ENCODE data around the gene TMEM131. TPM values are rescaled to one million over a fixed set of nuclear protein-coding genes. Genes with fewer than 3 reads are reported as not detected.
"Not testable (repeated sequence)": the region's sequence is repeated elsewhere in the genome, so short reads cannot be mapped to it uniquely, and the experiment has no call there.

TMEM131 gene
- total RNA-seq, 4 donors from 2014 or later = 78.4 to 86.4 (median 80.5) TPM

- Histone ChIP-seq H3K4me1 (no peaks in the 10 kb centered on the region), H3K27ac (no peak overlapping the region), H3K9me3 (no peaks in the 10 kb centered on the region), H3K27me3 (no peaks in the 10 kb centered on the region), H3K36me3 (peaks cover 0 to 7% (median 3%) of the 10 kb centered on the region in 4 donors), H3K4me3 (no peak overlapping the region)
- no peak for DNase-seq
- TF ChIP-seq POLR2A (IDR thresholded peaks at IDR 0.05) (no peak), EP300 (IDR thresholded peaks at IDR 0.05; ENCODE audit: low read depth) (no peak), POLR2AphosphoS5 (IDR thresholded peaks at IDR 0.05) (no peak), CTCF (IDR thresholded peaks at IDR 0.05) (no peak)
- intact Hi-C loops (cut with DNase I; ENCODE audit: low total_unique reads) (no loop called here), in situ Hi-C loops (cut with MboI; ENCODE audit: low pct_ligation_motif_present in 1 of 4, low pct_unique_long_range_greater_than_20kb in 1 of 4, low sequenced_read_pairs in 3 of 4) (no loop called here)
- WGBS, 2 donors (ENCODE audit: low coverage in 1 of 2) = 97% methylated on average over 2 of the region's 2 CpGs; no CpG with 5 or more reads in 1 of the 2 donors
Measured at GRCh38 chr2:97861177-97861576, 134.6 kb downstream of the TMEM131 start.

GRCh38 chr2:97858442-97858841 lies 137.3 kb downstream of the TMEM131 start:
- TF ChIP-seq EP300 (IDR thresholded peaks at IDR 0.05; ENCODE audit: low read depth) (no peak), POLR2AphosphoS5 (IDR thresholded peaks at IDR 0.05) (no peak), POLR2A (IDR thresholded peaks at IDR 0.05) (no peak)
- in situ Hi-C loops (cut with MboI; ENCODE audit: low pct_ligation_motif_present in 1 of 4, low pct_unique_long_range_greater_than_20kb in 1 of 4, low sequenced_read_pairs in 3 of 4) (no loop called here), intact Hi-C loops (cut with DNase I; ENCODE audit: low total_unique reads) (loop anchor here (5.0 kb wide), 1 partner anchor 1499 kb away; no protein-coding TSS in a partner anchor)
- H3K27ac ChIP-seq = no peak overlapping the region
- WGBS, 2 donors (ENCODE audit: low coverage in 1 of 2) = 96 to 100% methylated on average over 2 to 3 of the region's 3 CpGs
- no peak overlapping the region for H3K4me3 ChIP-seq
- no peak for DNase-seq
- H3K9me3 ChIP-seq = no peaks in the 10 kb centered on the region
- H3K36me3 ChIP-seq = peaks cover 0 to 7% (median 3%) of the 10 kb centered on the region in 4 donors
- no peaks in the 10 kb centered on the region for H3K4me1 ChIP-seq
- H3K27me3 ChIP-seq = no peaks in the 10 kb centered on the region

- no peak for DNase-seq
- TF ChIP-seq POLR2AphosphoS5 (IDR thresholded peaks at IDR 0.05) = no peak
- no peak for TF ChIP-seq POLR2A (IDR thresholded peaks at IDR 0.05)
- TF ChIP-seq EP300 (IDR thresholded peaks at IDR 0.05; ENCODE audit: low read depth) = no peak
- TF ChIP-seq CTCF (IDR thresholded peaks at IDR 0.05) = no peak
- H3K4me1 ChIP-seq = no peaks in the 10 kb centered on the region
- in situ Hi-C loops (cut with MboI; ENCODE audit: low pct_ligation_motif_present in 1 of 4, low pct_unique_long_range_greater_than_20kb in 1 of 4, low sequenced_read_pairs in 3 of 4) = no loop called here
- peaks cover 0 to 7% (median 3%) of the 10 kb centered on the region in 4 donors for H3K36me3 ChIP-seq
- 88 to 95% methylated on average over 2 of the region's 2 CpGs for WGBS, 2 donors (ENCODE audit: low coverage in 1 of 2)
- no peak overlapping the region for H3K27ac ChIP-seq
- no peaks in the 10 kb centered on the region for H3K9me3 ChIP-seq
- H3K27me3 ChIP-seq = no peaks in the 10 kb centered on the region
- intact Hi-C loops (cut with DNase I; ENCODE audit: low total_unique reads) = loop anchor here (5.0 kb wide), 1 partner anchor 1500 kb away; no protein-coding TSS in a partner anchor
- no peak overlapping the region for H3K4me3 ChIP-seq
Measured at GRCh38 chr2:97857553-97857952, 138.2 kb downstream of the TMEM131 start.

GRCh38 chr2:97853057-97853456 lies 142.7 kb downstream of the TMEM131 start:
- in situ Hi-C loops (cut with MboI; ENCODE audit: low pct_ligation_motif_present in 1 of 4, low pct_unique_long_range_greater_than_20kb in 1 of 4, low sequenced_read_pairs in 3 of 4); H3K27ac ChIP-seq; DNase-seq; H3K4me3 ChIP-seq; intact Hi-C loops (cut with DNase I; ENCODE audit: low total_unique reads); H3K27me3 ChIP-seq; H3K36me3 ChIP-seq; H3K9me3 ChIP-seq: not testable (repeated sequence)
- H3K4me1 ChIP-seq = peaks cover 0 to 18% (median 0%) of the 10 kb centered on the region in 4 donors
- WGBS, 2 donors (ENCODE audit: low coverage in 1 of 2) = 98% methylated on average over 4 of the region's 4 CpGs; no CpG with 5 or more reads in 1 of the 2 donors

- 72 to 84% methylated on average over 5 of the region's 5 CpGs for WGBS, 2 donors (ENCODE audit: low coverage in 1 of 2)
Measured at GRCh38 chr2:97851172-97851571, 144.6 kb downstream of the TMEM131 start.

More at GRCh38 chr2:97851172-97851571, 144.6 kb downstream of the TMEM131 start:
- no peak for DNase-seq
- Histone ChIP-seq H3K36me3 (no peaks in the 10 kb centered on the region), H3K27me3 (no peaks in the 10 kb centered on the region), H3K4me1 (peaks cover 0 to 20% (median 0%) of the 10 kb centered on the region in 4 donors), H3K4me3 (no peak overlapping the region), H3K9me3 (no peaks in the 10 kb centered on the region), H3K27ac (no peak overlapping the region)
- TF ChIP-seq CTCF (IDR thresholded peaks at IDR 0.05) = no peak
- no peak for TF ChIP-seq POLR2AphosphoS5 (IDR thresholded peaks at IDR 0.05)
- no peak for TF ChIP-seq EP300 (IDR thresholded peaks at IDR 0.05; ENCODE audit: low read depth)
- TF ChIP-seq POLR2A (IDR thresholded peaks at IDR 0.05) = no peak
- in situ Hi-C loops (cut with MboI; ENCODE audit: low pct_ligation_motif_present in 1 of 4, low pct_unique_long_range_greater_than_20kb in 1 of 4, low sequenced_read_pairs in 3 of 4) = no loop called here
- intact Hi-C loops (cut with DNase I; ENCODE audit: low total_unique reads) = no loop called here

All from transverse colon (tissue), 4 donors.